HepG2 (cell line): Measurements from ENCODE around the gene HIRA. TPM values are rescaled to one million over a fixed set of nuclear protein-coding genes. Genes with fewer than 3 reads are reported as not detected.

Experiments
- ARID4A ChIP-seq: sonication (generic); formaldehyde crosslinking; IDR thresholded peaks from 2 replicates; pipeline ENCODE4 v1.5.0; 2020; ENCODE audit warnings: mild to moderate bottlenecking, missing genetic modification reagents, borderline replicate concordance
- ATF1 ChIP-seq: IDR thresholded peaks from 2 replicates; pipeline ENCODE4 v1.6.1; 2016; ENCODE audit warnings: mild to moderate bottlenecking, control low read depth
- ATF2 ChIP-seq: sonication (generic); formaldehyde crosslinking; IDR thresholded peaks from 2 replicates; pipeline ENCODE4 v1.4.0; 2020; ENCODE audit warnings: missing genetic modification reagents
- ATM ChIP-seq: fragments of 450-650 bp; IDR thresholded peaks from 2 replicates; pipeline ENCODE4 v1.7.1; 2017; ENCODE audit warnings: mild to moderate bottlenecking, borderline replicate concordance
- BRCA1 ChIP-seq: sonication (generic); formaldehyde crosslinking; IDR thresholded peaks from 2 replicates; pipeline ENCODE4 v1.4.0; 2020; ENCODE audit warnings: missing genetic modification reagents
- GMEB1 ChIP-seq: sonication (generic); formaldehyde crosslinking; IDR thresholded peaks from 2 replicates; pipeline ENCODE4 v1.5.1; 2020; ENCODE audit warnings: missing genetic modification reagents, mild to moderate bottlenecking, borderline replicate concordance
- SMC3 ChIP-seq: IDR thresholded peaks from 2 replicates; pipeline ENCODE4 v1.6.1; 2011; ENCODE audit warnings: low read length, improper control_type of control experiment
- TEAD2 ChIP-seq: sonication (generic); formaldehyde crosslinking; IDR thresholded peaks from 2 replicates; pipeline ENCODE4 v1.9.0; 2021; ENCODE audit warnings: missing genetic modification reagents
- TP53 ChIP-seq: sonication (generic); formaldehyde crosslinking; conservative IDR thresholded peaks from 2 replicates; pipeline ENCODE4 v1.4.0; 2020; ENCODE audit warnings: missing genetic modification reagents
- ZBTB37 ChIP-seq: sonication (generic); formaldehyde crosslinking; IDR thresholded peaks from 2 replicates; pipeline ENCODE4 v1.4.0; 2020; ENCODE audit warnings: mild to moderate bottlenecking, missing genetic modification reagents
- ZBTB38 ChIP-seq: sonication (generic); formaldehyde crosslinking; IDR thresholded peaks from 2 replicates; pipeline ENCODE4 v1.5.1; 2020; ENCODE audit warnings: mild to moderate bottlenecking, missing genetic modification reagents
- ZNF235 ChIP-seq: sonication (generic); formaldehyde crosslinking; IDR thresholded peaks from 2 replicates; pipeline ENCODE4 v1.8.1; 2023; ENCODE audit warnings: mild to moderate bottlenecking, missing genetic modification reagents, borderline replicate concordance
- ZNF264 ChIP-seq: sonication (generic); formaldehyde crosslinking; IDR thresholded peaks from 2 replicates; pipeline ENCODE4 v1.4.0; 2020; ENCODE audit warnings: missing genetic modification reagents
- ZNF639 ChIP-seq: conservative IDR thresholded peaks from 2 replicates; pipeline ENCODE4 v1.6.1; 2018; ENCODE audit warnings: missing genetic modification reagents
- ZNF816 ChIP-seq: sonication (generic); formaldehyde crosslinking; IDR thresholded peaks from 2 replicates; pipeline ENCODE4 v1.8.0; 2022; ENCODE audit warnings: missing genetic modification reagents, mild to moderate bottlenecking, borderline replicate concordance
- ZXDC ChIP-seq: sonication (generic); formaldehyde crosslinking; IDR thresholded peaks from 2 replicates; pipeline ENCODE4 v1.5.0; 2020; ENCODE audit warnings: mild to moderate bottlenecking, missing genetic modification reagents
- polyA plus RNA-seq, 8 experiments: library from polyadenylated mRNA; depleted of rRNA in 3 of 8; stranded (reverse) in 7 of 8; unstranded in 1 of 8; fragments of >200 nt; fragmentation: Illumina TruSeq in 4 of 8; extraction: Trizol in 4 of 8; gene quantifications; 2 replicates each; pipeline versions ENCODE4 v1.2.1 to v1.2.3, GENCODE V29; 2011 to 2016; ENCODE audit warnings: low read depth in 4 of 8, missing spikeins in 1 of 8, mixed read lengths in 1 of 8; ENCODE audit not compliant: insufficient read depth in 1 of 8
- total RNA-seq, 5 experiments: library from RNA; depleted of rRNA; stranded (reverse); fragments of >200 nt; fragmentation: Illumina TruSeq; extraction: Trizol; gene quantifications; 2 replicates each; pipeline ENCODE4 v1.2.3, GENCODE V29; 2016; ENCODE audit warnings: low read depth in 1 of 5

HIRA gene
- total and polyA plus RNA-seq, 2 of the 13 experiments (the other 11 are each of a cell fraction or from before 2014, with no cell fraction given), result 21.5 to 29.2 TPM

GRCh38 chr22:19447330-19448075, 16.0 kb upstream of the HIRA start, which contains the start of gene C22orf39 (continued):
- no peak for TF ChIP-seq ZBTB37 (CRISPR knock-in tag)
- no peak for TF ChIP-seq ATM
- no peak for TF ChIP-seq SMC3
- 0 out of 2 replicates have a peak, but pooled peaks have one; percentile 15 for TF ChIP-seq ZXDC (CRISPR knock-in tag)
- TF ChIP-seq TP53 (CRISPR knock-in tag), result no peak
- peak; percentile 67; the same call in 1 of the 2 replicates for TF ChIP-seq ZNF816 (CRISPR knock-in tag)
- peak; percentile 7; the same call in 1 of the 2 replicates for TF ChIP-seq ZBTB38 (CRISPR knock-in tag)
- TF ChIP-seq ZNF639 (CRISPR knock-in tag), result no peak
- TF ChIP-seq ATF2 (CRISPR knock-in tag), result no peak
- TF ChIP-seq ZNF235 (CRISPR knock-in tag), result no peak
- no peak for TF ChIP-seq ZNF264
- no peak for TF ChIP-seq TEAD2 (CRISPR knock-in tag)
- TF ChIP-seq GMEB1 (CRISPR knock-in tag), result peak; percentile 75
- peak; percentile 74; the same call in 1 of the 2 replicates for TF ChIP-seq ARID4A (CRISPR knock-in tag)
- TF ChIP-seq BRCA1 (CRISPR knock-in tag), result no peak
- peak; percentile 80 for TF ChIP-seq ATF1
